ENCODE measurements around the gene ISLR2.

Gene ISLR2

DNA sequence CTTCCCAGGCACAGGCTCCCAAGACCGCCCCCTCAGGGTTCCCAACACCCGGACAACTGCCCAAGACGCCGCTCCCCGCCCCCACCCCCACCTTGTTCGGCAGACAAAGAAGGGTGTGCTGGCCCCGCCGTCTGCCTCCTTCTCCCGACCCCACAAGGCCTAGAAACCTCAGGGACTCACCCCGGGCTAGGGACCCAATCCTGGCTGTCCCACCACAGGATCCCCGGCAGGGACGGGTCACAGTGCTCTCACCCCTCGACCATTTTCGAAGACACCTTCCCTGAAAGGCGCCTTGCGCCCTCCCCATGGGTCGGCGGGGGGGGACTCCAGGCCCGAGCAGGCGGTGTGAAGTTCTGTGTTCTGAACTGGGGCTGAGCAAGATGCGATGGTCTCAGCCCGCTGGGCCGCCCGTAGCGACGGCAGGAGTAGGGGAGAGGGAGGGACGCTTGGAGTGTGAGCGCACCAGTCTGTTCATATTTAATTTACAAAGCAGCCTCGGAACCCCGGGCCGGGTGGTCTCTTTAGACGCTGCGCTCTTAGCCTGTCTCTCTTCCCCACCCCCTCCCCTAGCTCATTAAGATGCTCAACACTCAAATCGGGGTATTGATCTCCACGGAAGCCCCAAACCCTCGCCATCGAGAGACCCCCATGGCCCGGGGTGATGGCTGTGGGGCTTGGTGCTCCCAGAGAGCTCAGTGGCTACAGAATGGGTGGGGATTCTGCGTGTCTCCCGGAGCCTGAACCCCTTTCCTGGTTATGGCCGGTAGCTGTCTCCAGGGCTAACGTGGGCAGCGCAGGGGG, 1.4 kb upstream of the ISLR2 start:
- DNase-seq (ENCODE audit: low read depth), result no peak

DNA sequence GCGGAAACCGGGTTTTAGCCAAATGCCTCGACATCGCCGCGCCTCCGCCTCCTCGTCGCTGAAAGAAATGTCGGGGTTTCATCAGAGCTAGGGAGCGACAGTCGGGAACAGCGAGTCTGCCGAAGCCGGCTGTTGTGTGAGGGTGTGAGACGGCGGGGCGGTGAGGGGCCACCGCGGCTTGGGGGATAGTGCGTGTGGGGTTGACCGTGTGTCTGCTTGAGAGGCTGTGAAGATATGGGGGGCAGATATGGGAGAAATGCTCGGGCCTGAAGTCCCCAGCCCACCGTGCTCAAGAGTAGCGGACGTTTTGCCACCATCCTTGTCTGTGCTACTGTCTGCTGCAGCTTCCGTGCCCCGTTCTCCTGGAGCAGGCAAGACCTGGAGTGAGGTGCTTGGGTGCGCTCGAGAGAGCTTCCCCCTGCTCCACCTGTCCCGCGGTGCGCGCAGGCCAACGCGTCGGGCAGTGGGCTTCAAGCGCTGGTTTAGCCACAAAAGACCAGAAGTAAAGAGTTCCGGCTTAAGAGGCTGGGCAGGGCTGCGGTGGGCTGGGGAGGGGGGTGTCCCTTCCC, 716 bp upstream of the ISLR2 start:
- DNase-seq (ENCODE audit: low read depth), result no peak

DNA sequence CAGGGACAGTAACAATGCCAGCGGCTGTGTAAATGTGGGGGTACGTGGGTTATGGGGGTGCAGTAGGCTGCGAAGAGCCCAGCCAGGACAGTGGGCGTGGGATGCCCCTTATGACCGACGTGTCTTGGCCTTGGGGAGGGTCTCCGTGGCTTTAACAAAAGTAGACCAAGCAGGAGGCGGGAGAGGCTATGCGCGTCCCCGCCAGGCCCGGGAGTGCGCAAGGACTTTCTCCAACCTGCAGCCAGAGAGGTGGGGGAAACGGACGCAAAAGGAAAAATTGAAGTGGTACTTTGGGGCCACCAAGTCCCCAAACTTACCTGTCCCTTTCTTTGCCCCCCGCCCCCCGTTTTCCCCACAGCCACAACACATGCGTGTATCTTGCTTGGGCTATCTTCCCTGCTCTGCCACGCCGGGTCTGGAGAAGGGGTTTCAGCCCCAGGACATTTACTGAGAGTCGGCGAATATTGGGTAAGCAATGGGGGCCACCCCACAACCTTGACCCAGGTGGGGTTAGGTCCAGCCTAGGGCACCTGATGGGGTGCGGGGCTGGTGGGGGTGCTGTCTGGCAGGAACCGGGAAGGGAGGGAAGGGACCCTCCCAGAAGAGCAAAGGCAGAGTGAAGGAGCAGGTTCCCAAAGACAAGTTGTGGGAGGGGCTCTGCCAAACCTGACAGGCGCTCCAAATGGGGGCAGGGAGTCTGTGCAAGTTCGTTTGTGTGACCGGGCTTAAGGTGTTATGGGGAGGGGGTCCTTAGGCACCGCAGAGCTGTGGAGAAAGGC, 652 bp downstream of the ISLR2 start:
- no peak for DNase-seq (ENCODE audit: low read depth)

- no peak for DNase-seq (ENCODE audit: low read depth)
These were observed 1.4 kb downstream of the ISLR2 start for GRCh38 chr15:74131628-74132413.

- DNase-seq (ENCODE audit: low read depth), result no peak
These were observed 2.6 kb downstream of the ISLR2 start for GRCh38 chr15:74132681-74133651.

GRCh38 chr15:74133694-74134386, 3.5 kb downstream of the ISLR2 start:
- no peak for DNase-seq (ENCODE audit: low read depth)

DNA sequence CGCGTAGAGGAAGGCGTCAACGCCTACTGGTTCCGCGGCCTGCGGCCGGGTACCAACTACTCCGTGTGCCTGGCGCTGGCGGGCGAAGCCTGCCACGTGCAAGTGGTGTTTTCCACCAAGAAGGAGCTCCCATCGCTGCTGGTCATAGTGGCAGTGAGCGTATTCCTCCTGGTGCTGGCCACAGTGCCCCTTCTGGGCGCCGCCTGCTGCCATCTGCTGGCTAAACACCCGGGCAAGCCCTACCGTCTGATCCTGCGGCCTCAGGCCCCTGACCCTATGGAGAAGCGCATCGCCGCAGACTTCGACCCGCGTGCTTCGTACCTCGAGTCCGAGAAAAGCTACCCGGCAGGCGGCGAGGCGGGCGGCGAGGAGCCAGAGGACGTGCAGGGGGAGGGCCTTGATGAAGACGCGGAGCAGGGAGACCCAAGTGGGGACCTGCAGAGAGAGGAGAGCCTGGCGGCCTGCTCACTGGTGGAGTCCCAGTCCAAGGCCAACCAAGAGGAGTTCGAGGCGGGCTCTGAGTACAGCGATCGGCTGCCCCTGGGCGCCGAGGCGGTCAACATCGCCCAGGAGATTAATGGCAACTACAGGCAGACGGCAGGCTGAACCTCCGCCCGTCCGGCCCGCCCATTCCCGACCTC, 4.1 kb downstream of the ISLR2 start:
- no peak for DNase-seq (ENCODE audit: low read depth)

- DNase-seq (ENCODE audit: low read depth), result no peak
These were observed 4.7 kb downstream of the ISLR2 start for GRCh38 chr15:74135041-74135565.

DNA sequence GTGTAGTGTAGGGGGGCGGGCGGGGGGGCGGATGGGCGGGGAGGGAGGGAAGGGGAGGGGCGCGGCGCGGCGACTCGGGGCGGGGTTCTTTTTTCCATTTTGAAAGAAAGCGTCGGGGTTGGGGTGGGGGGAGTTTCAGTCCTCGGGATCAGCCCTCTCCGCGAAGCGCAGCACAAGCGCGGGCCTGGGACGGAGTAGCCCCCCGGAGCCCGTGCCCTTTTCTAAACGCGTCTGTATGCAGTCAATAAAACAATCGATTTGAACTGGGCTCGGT, 6.1 kb downstream of the ISLR2 start:
- DNase-seq (ENCODE audit: low read depth), result no peak

DNA sequence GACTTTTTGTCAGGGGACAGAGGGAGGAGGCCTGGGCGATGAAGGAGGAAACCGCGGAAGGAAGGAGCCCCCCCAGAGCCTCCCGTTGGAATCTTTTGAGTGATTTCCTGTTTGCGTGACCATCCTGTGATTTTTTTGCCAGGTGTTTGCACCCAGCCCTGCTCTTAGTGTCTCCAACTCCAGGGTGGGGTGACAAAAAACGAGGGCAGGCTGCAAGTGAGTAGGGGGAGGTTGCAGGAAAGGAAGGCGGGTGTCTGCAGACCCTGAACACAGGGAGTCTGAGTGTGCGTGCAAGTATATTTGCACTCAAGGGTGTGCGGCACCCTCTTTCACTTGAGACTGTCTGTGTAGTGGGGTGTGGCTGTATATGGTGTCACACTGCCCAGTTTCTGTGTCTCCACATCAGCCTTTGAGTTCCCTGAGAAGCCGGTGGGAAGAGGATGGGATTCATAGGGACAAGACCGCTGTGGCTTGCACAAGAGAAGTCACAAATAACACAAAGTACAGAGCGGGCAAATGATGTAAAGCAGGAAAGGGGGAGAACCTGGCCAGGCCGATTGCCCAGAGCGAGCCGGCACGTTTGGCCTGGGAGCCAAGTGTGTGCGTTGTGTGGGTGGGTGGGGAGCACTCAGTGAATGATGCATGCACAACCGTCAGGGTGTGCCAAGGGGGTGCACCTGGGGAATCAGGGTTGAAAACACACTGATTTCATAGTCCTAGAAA, 6.6 kb downstream of the ISLR2 start:
- no peak for DNase-seq (ENCODE audit: low read depth)

DNA sequence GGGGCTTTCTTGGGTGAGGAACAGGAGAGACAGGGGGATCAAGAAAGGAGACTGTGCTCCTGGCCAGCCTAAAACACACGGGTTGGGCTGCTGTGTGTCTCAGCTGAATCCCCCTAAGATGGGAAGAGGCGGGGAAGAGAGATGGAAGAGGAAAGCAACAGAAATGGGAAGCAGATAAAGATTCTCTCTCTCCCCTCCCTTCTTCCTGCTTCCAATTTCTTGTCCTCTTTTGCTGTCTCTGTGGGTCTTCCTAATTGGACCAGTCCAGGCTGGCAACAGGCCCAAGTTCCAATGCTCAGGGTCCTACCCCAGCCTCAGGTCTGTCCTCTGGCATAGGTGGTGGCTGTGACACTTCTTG, 7.1 kb downstream of the ISLR2 start:
- no peak for DNase-seq (ENCODE audit: low read depth)

DNA sequence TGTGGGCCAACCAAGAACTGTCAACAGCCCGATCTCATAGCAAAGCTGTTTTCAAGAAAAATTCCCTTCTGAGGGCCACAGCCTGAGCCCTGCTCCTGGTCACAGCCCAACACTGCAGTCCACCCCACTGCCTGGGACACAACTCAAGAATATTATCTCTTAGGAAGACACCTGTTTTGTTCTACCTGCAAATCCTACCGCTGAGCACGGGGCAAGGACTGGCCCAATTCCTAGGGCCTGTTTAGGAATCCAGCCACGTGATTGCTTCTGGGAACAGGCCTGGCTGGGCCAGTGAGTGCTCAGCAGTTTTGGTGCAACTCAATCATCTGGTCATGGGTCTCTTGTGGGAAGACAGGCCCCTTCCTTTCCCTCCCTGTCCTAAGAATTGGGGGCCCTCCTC, 8.3 kb downstream of the ISLR2 start:
- no peak for DNase-seq (ENCODE audit: low read depth)

DNA sequence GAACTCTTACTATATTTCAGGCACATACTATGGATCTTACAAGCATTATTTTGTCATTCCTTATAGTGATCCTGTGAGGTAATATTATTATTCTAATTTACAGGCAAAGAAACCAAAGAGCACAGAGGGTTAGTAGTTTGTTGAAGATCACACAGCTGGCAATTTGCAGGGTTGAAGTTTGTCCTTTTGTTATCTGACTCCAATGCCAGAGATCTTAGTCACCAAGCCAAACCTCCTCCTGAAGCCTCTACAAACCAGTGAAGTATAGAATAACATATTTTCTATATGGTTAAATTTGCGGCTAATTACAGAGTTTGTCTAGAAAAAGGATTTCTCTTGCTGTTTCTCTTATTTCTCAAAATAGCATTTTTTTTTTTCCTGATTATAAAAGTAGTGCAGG, 11.2 kb downstream of the ISLR2 start:
- DNase-seq (ENCODE audit: low read depth), result no peak

DNA sequence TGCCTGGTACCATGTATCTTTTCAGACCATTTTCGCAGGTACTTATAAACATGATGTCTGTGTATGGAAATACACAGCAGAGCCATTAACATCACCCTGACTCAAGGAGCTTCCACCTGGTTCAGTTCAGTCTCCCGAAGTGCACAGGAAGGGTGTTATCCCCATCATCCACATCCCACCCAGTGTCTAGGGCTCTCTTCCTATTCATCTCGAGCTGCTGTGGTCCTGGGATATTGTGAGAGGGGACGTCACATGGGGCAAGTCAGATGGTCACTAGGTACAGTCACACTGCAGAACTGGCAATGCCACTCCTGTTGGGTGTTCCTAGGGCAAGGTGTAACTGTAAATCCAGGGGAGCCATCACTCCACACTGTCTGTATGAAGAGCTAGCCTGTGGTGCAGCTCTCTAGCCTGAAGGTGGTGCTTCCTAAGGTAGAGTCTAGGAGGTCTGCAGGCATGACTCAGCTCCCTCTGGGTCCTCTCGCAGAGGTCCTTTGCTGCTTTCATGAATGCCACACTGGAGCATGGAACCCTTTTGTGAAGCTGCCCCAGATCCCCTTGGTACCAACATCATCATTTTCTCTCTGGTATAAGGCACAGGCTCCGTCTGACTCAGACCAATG, 13.9 kb downstream of the ISLR2 start:
- DNase-seq (ENCODE audit: low read depth), result no peak

GRCh38 chr15:74146277-74146800, 16.0 kb downstream of the ISLR2 start:
- no peak for DNase-seq (ENCODE audit: low read depth)

DNA sequence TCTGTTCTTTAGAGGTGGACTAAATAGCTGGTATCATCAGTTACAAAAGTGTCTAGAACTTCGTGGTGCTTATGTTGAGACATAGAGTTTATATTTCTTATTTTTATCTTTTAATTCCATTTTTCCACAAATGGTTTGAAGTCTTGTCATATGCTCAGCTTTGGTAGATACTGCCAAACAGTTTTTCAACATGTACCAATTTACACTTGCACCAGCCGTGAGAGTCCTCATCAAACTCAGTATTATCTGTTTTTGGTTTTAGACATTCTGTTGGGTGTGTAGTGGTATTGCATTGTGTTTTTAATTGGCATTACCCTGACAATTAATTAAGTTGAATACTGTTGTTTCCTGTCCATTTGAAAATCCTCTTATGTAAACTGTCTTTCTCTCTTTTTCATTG, 16.7 kb downstream of the ISLR2 start:
- no peak for DNase-seq (ENCODE audit: low read depth)

- DNase-seq (ENCODE audit: low read depth), result no peak
These were observed 25.5 kb downstream of the ISLR2 start for GRCh38 chr15:74155766-74156417.
